ENCODE data around the gene GUCY2C.

GUCY2C gene

GRCh38 chr12:14597480-14597879 lies 98.9 kb downstream of the GUCY2C start (continued):
- TF ChIP-seq ARNTL (CRISPR knock-in tag; IDR thresholded peaks at IDR 0.05; ENCODE audit: borderline replicate concordance, low read depth) (no peak), PPARA (CRISPR knock-in tag; IDR thresholded peaks at IDR 0.05; ENCODE audit: borderline replicate concordance) (no peak), ZNF565 (CRISPR knock-in tag; conservative IDR thresholded peaks at IDR 0.05; ENCODE audit: low read depth) (no peak), ESRRG (CRISPR knock-in tag; IDR thresholded peaks at IDR 0.05) (no peak), CREB5 (CRISPR knock-in tag; IDR thresholded peaks at IDR 0.05; ENCODE audit: low read depth) (no peak)

GRCh38 chr12:14591719-14592118 lies 104.7 kb downstream of the GUCY2C start:
- no peak for TF ChIP-seq ZNF70 (CRISPR knock-in tag; IDR thresholded peaks at IDR 0.05)
- no peak for TF ChIP-seq ZNF8 (CRISPR knock-in tag; IDR thresholded peaks at IDR 0.05)
- TF ChIP-seq TOX (CRISPR knock-in tag; IDR thresholded peaks at IDR 0.05; ENCODE audit: borderline replicate concordance): no peak
- no peak for TF ChIP-seq ZC3H10 (CRISPR knock-in tag; IDR thresholded peaks at IDR 0.05)
- no peak for TF ChIP-seq ISL1 (CRISPR knock-in tag; IDR thresholded peaks at IDR 0.05)
- no peak for TF ChIP-seq GLIS3 (CRISPR knock-in tag; IDR thresholded peaks at IDR 0.05)
- no peak for TF ChIP-seq CSDC2 (CRISPR knock-in tag; IDR thresholded peaks at IDR 0.05)
- no peak for TF ChIP-seq OSR1 (CRISPR knock-in tag; IDR thresholded peaks at IDR 0.05)
- TF ChIP-seq BACH2 (CRISPR knock-in tag; IDR thresholded peaks at IDR 0.05; ENCODE audit: borderline replicate concordance): no peak
- no peak for TF ChIP-seq POU6F1 (CRISPR knock-in tag; IDR thresholded peaks at IDR 0.05; ENCODE audit: borderline replicate concordance, low read depth)
- TF ChIP-seq TSHZ2 (CRISPR knock-in tag; IDR thresholded peaks at IDR 0.05): no peak
- no peak for TF ChIP-seq TCF4 (CRISPR knock-in tag; IDR thresholded peaks at IDR 0.05; ENCODE audit: borderline replicate concordance)
- TF ChIP-seq ZFP30 (CRISPR knock-in tag; IDR thresholded peaks at IDR 0.05): no peak
- no peak for TF ChIP-seq ZNF565 (CRISPR knock-in tag; conservative IDR thresholded peaks at IDR 0.05; ENCODE audit: low read depth)
- TF ChIP-seq PATZ1 (CRISPR knock-in tag; IDR thresholded peaks at IDR 0.05; ENCODE audit: borderline replicate concordance): no peak
- TF ChIP-seq ARNTL (CRISPR knock-in tag; IDR thresholded peaks at IDR 0.05; ENCODE audit: borderline replicate concordance, low read depth): no peak
- TF ChIP-seq ESRRG (CRISPR knock-in tag; IDR thresholded peaks at IDR 0.05): no peak
- TF ChIP-seq RARB (CRISPR knock-in tag; IDR thresholded peaks at IDR 0.05): no peak
- no peak for ATAC-seq

GRCh38 chr12:14589169-14590004 lies 107.0 kb downstream of the GUCY2C start:
- no peak for ATAC-seq
- no peak for TF ChIP-seq TSHZ2 (CRISPR knock-in tag; IDR thresholded peaks at IDR 0.05)
- no peak for TF ChIP-seq ZNF70 (CRISPR knock-in tag; IDR thresholded peaks at IDR 0.05)
- TF ChIP-seq TOX (CRISPR knock-in tag; IDR thresholded peaks at IDR 0.05; ENCODE audit: borderline replicate concordance): no peak
- TF ChIP-seq ZNF565 (CRISPR knock-in tag; conservative IDR thresholded peaks at IDR 0.05; ENCODE audit: low read depth): no peak
- no peak for TF ChIP-seq CSDC2 (CRISPR knock-in tag; IDR thresholded peaks at IDR 0.05)
- TF ChIP-seq GLIS3 (CRISPR knock-in tag; IDR thresholded peaks at IDR 0.05): no peak
- TF ChIP-seq PATZ1 (CRISPR knock-in tag; IDR thresholded peaks at IDR 0.05; ENCODE audit: borderline replicate concordance): no peak
- no peak for TF ChIP-seq SNAI2 (CRISPR knock-in tag; IDR thresholded peaks at IDR 0.05)
- TF ChIP-seq OSR1 (CRISPR knock-in tag; IDR thresholded peaks at IDR 0.05): no peak
- no peak for TF ChIP-seq RARB (CRISPR knock-in tag; IDR thresholded peaks at IDR 0.05)
- TF ChIP-seq ZFP3 (CRISPR knock-in tag; IDR thresholded peaks at IDR 0.05): no peak
- TF ChIP-seq ZC3H10 (CRISPR knock-in tag; IDR thresholded peaks at IDR 0.05): no peak
- no peak for TF ChIP-seq ARNTL (CRISPR knock-in tag; IDR thresholded peaks at IDR 0.05; ENCODE audit: borderline replicate concordance, low read depth)
- no peak for TF ChIP-seq ZNF8 (CRISPR knock-in tag; IDR thresholded peaks at IDR 0.05)
